HG02763 (cell line): ENCODE measurements around the gene DMGDH.

Experiments used
- ATAC-seq: cut with Tn5 transposase; IDR thresholded peaks from one replicate; pipeline ENCODE4 v1.9.1; 2021; ENCODE audit warnings: mild to moderate bottlenecking, moderate library complexity; ENCODE audit not compliant: unreplicated experiment

The DMGDH gene

DNA sequence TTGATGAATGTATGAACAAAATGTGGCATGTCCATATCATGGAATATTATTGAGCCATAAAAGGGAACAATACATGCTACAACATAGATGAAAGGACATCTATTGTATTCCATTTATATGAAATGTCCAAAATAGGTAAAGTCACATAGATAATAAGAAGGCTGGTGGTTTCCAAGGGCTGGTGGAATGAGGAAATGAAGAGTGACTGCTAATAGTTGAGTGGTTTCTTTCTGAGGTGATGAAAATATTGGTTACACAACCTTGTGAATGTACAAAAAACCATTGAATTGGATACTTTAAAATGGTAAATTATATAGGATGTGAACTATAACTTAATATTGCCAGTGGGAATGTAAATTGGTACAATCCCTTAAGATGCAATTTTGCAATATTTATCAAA lies 89.6 kb downstream of the DMGDH start:
- no peak for ATAC-seq

DNA sequence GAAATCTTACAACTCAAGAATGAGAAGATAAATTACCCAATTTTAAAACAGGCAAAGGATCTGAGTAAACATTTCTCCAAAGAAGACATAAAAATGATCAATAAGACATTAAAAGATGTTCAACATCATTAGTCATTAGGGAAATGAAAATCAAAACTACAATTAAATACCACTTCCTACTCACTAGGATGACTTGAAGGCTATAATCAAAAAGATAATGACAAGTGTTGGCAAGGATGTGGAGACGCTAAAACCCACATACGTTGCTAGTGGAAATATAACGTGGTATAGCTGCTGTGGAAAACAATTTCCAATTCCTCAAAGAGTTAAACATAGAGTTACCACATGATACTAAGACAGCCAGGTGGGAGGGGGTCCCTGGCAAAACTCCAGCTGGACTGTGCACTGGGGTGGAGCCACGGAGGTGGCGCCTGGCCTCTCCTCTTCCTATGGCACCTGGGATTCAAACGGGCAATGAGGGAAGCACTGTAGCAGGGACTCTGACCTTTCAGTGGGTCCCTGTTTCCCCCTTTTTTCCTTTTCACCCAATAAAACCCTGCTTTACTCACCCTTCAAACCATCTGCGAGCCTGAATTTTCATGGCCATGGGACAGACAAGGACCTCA lies 90.2 kb downstream of the DMGDH start:
- ATAC-seq = no peak

GRCh38 chr5:78975035-78975434 lies 94.4 kb downstream of the DMGDH start:
- no peak for ATAC-seq

GRCh38 chr5:78974601-78975000 lies 94.9 kb downstream of the DMGDH start:
- no peak for ATAC-seq

- ATAC-seq = no peak
Measured at GRCh38 chr5:78974011-78974410, 95.5 kb downstream of the DMGDH start.

DNA sequence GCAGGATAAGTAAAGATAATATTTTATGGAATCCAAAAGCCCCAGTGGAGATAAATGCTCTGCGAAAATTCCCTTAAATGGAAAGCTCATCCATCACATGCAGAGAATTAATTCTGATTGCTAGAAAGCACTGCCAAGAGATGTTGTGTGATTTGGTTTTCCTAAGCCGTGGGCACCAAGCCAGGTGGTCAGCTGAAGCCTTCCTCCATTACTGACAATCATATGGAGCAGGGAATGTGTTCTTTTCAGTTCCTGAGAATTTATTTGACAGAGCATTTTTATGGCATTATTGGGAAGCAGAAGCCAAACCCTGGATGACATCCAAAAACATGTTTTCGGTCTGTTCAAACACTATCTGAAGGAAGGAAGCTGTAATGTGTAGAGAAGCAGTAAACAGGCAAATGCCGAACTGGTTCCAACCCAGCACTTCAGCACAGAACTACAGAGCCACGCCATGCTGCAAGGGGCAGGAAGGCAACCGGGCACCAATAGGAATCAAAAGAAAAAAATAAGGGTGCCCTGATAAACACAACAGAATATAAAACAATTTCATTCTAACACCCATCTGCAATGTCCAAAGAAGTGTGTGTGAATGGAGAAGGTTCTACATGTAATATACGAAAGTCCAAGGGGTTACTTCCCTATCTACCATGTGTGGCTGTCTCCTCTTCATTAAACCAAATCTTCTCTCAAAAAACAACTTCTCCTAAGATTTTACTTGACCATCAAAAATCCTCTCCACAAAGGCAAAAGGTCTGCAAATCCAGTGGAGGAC lies 96.6 kb downstream of the DMGDH start:
- ATAC-seq = no peak

GRCh38 chr5:78971998-78972397 lies 97.5 kb downstream of the DMGDH start:
- ATAC-seq = no peak

- no peak for ATAC-seq
Measured at GRCh38 chr5:78968781-78969180, 100.7 kb downstream of the DMGDH start.

GRCh38 chr5:78964889-78965288 lies 104.6 kb downstream of the DMGDH start:
- no peak for ATAC-seq

DNA sequence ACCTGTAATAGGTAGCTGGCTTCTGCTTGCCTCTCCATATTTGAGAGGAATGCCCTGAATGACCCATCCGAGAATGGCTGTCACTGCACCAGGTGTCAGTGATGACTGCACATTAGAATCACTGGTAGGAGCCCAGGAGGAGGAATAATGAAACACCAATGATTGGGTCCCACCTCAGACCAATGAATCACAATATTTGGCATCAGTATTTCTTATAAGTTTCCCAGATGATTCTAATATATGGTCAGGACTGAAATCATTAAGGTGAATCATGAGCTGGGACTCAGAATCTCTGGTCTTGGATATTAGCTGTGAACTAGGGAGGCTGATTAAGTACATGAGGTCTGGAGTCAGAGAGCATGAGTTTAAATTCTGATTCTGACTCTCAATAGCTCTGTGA lies 107.7 kb downstream of the DMGDH start:
- no peak for ATAC-seq

- no peak for ATAC-seq
Measured at GRCh38 chr5:78959767-78960166, 109.7 kb downstream of the DMGDH start.

- no peak for ATAC-seq
Measured at GRCh38 chr5:78958672-78959445, 110.6 kb downstream of the DMGDH start.

DNA sequence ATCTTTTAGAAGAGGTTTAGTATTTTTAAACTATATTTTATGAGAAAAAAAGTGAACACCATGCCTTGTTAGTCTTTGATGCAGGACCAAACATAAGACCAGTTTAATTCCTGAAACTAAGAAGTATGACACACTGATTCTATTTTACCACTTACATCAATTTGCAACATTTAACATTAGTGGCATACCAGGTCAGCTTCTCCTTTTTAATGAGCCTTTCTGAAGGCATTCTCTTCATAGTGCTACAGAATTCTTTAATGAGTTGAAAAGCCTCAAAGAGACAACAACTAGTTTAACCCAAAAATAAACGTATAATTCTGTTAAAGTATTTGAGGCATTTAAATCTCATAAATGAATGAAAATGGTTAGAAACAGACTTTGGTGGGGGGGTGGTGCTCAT lies 112.6 kb downstream of the DMGDH start:
- ATAC-seq = no peak

GRCh38 chr5:78953092-78953800 lies 116.2 kb downstream of the DMGDH start:
- ATAC-seq = no peak
